SK-N-SH (cell line): ENCODE measurements around the gene CCDC88C. TPM values are rescaled to one million over a fixed set of nuclear protein-coding genes. Genes with fewer than 3 reads are reported as not detected.

Experiments used
- CTCF ChIA-PET: fragments of 300-600, 350-600 bp; formaldehyde crosslinking; extraction: SDS; loops from one replicate; lab custom pipeline; 2021; lab: Yijun Ruan, JAX
- POLR2A ChIA-PET: fragments of 350-600 bp; sonication (Branson Sonifier 250); formaldehyde crosslinking; extraction: SDS; loops from one replicate; lab custom pipeline; 2020; ENCODE audit warnings: antibody characterized with exemption, inconsistent platforms; lab: Yijun Ruan, JAX
- DNase-seq: peaks from one replicate; pipeline ENCODE4 v3.0.0; 2012
- H2AFZ ChIP-seq: fragments of 200-600 bp; sonication (generic); 2 replicates; pipeline ENCODE4 v1.8.1; 2016; ENCODE audit warnings: antibody characterized with exemption, mild to moderate bottlenecking, low read depth
- H3F3A ChIP-seq: fragments of 200-600 bp; sonication (generic); replicated peaks from 2 replicates; pipeline ENCODE3; 2016; ENCODE audit warnings: antibody characterized with exemption, mild to moderate bottlenecking; ENCODE audit not compliant: insufficient read depth
- H3K27ac ChIP-seq, 2 experiments: fragments of 200-500 bp in 1 of 2; fragments of 200-600 bp in 1 of 2; sonication (Bioruptor generic) in 1 of 2; sonication (generic), shearing (Covaris generic) in 1 of 2; 2 replicates each; pipeline versions ENCODE4 v1.5.1 to v1.6.1; 2014 to 2016; ENCODE audit warnings: low read depth in 2 of 2, inconsistent platforms in 1 of 2, low read length in 1 of 2, mild to moderate bottlenecking in 1 of 2, mixed read lengths in 1 of 2
- H3K27me3 ChIP-seq: fragments of 200-600 bp; sonication (generic), shearing (Covaris generic); 2 replicates; pipeline ENCODE4 v1.6.1; 2016; ENCODE audit warnings: mixed run types; ENCODE audit not compliant: insufficient read depth
- H3K36me3 ChIP-seq, 2 experiments: fragments of 200-500 bp in 1 of 2; fragments of 200-600 bp in 1 of 2; sonication (Bioruptor generic) in 1 of 2; sonication (generic) in 1 of 2; replicated peaks in 1 of 2; 2 replicates each; pipeline versions ENCODE3 to v1.5.1; 2014 to 2016; ENCODE audit warnings: low read length in 1 of 2, mild to moderate bottlenecking in 1 of 2; ENCODE audit not compliant: insufficient read depth in 2 of 2, control insufficient read depth in 1 of 2
- H3K4me1 ChIP-seq, 2 experiments: fragments of 200-500 bp in 1 of 2; fragments of 200-600 bp in 1 of 2; sonication (Bioruptor generic) in 1 of 2; sonication (generic), shearing (Covaris generic) in 1 of 2; 2 replicates each; pipeline versions ENCODE4 v1.5.1 to v1.6.1; 2014 to 2016; ENCODE audit warnings: low read depth in 1 of 2, low read length in 1 of 2, mixed run types in 1 of 2; ENCODE audit not compliant: insufficient read depth in 2 of 2, control insufficient read depth in 1 of 2
- H3K4me2 ChIP-seq: fragments of 200-600 bp; sonication (generic), shearing (Covaris generic); 2 replicates; pipeline ENCODE4 v1.6.1; 2017; ENCODE audit warnings: mixed run types
- H3K4me3 ChIP-seq, 2 experiments: fragments of 200-500 bp in 1 of 2; fragments of 200-600 bp in 1 of 2; sonication (Bioruptor generic) in 1 of 2; sonication (generic), shearing (Covaris generic) in 1 of 2; 2 replicates each; pipeline versions ENCODE4 v1.5.1 to v1.8.1; 2014 to 2016; ENCODE audit warnings: low read depth in 2 of 2, inconsistent platforms in 1 of 2, low read length in 1 of 2, mild to moderate bottlenecking in 1 of 2, mixed read lengths in 1 of 2, moderate library complexity in 1 of 2
- H3K79me2 ChIP-seq: fragments of 200-600 bp; sonication (generic); 2 replicates; pipeline ENCODE4 v1.8.1; 2017; ENCODE audit warnings: mild to moderate bottlenecking; ENCODE audit not compliant: insufficient read depth
- H3K9ac ChIP-seq: fragments of 200-600 bp; sonication (generic); 2 replicates; pipeline ENCODE4 v1.6.1; 2017; ENCODE audit warnings: mixed run types
- H3K9me2 ChIP-seq: fragments of 200-600 bp; sonication (generic); 2 replicates; pipeline ENCODE4 v1.6.1; 2017; ENCODE audit warnings: mixed run types
- H3K9me3 ChIP-seq: fragments of 200-600 bp; sonication (generic); 2 replicates; pipeline ENCODE4 v1.6.1; 2017; ENCODE audit warnings: mixed run types, mild to moderate bottlenecking, moderate library complexity
- H4K20me1 ChIP-seq: fragments of 200-600 bp; sonication (generic); 2 replicates; pipeline ENCODE4 v1.6.1; 2017; ENCODE audit warnings: mild to moderate bottlenecking, mixed run types; ENCODE audit not compliant: insufficient read depth
- ELF1 ChIP-seq: IDR thresholded peaks from 2 replicates; pipeline ENCODE4 v1.4.0; 2012
- EP300 ChIP-seq, 2 experiments: IDR thresholded peaks; 2 replicates each; pipeline versions ENCODE4 v1.4.0 to v1.6.1; 2012; ENCODE audit warnings: borderline replicate concordance in 1 of 2, low read depth in 1 of 2, low read length in 1 of 2
- EZH2phosphoT487 ChIP-seq: fragments of 200-600 bp; sonication (generic); IDR thresholded peaks from 2 replicates; pipeline ENCODE4 v1.6.1; 2017; ENCODE audit warnings: low read depth, mixed run types, mild to moderate bottlenecking, antibody characterized with exemption, moderate library complexity, borderline replicate concordance
- FOSL2 ChIP-seq: IDR thresholded peaks from 2 replicates; pipeline ENCODE4 v1.4.0; 2012; ENCODE audit warnings: low read depth, mild to moderate bottlenecking, moderate library complexity, borderline replicate concordance
- FOXJ3 ChIP-seq: sonication (generic); formaldehyde crosslinking; IDR thresholded peaks from 2 replicates; pipeline ENCODE4 v1.5.1; 2020; ENCODE audit warnings: mild to moderate bottlenecking, missing genetic modification reagents
- FOXM1 ChIP-seq: IDR thresholded peaks from 2 replicates; pipeline ENCODE4 v1.4.0; 2012; ENCODE audit warnings: low read depth, mild to moderate bottlenecking
- GABPA ChIP-seq: IDR thresholded peaks from 2 replicates; pipeline ENCODE4 v1.4.0; 2012; ENCODE audit warnings: low read depth, mild to moderate bottlenecking
- IRF3 ChIP-seq: fragments of 150-350 bp; IDR thresholded peaks from 2 replicates; pipeline ENCODE4 v1.6.1; 2016; ENCODE audit warnings: mild to moderate bottlenecking, low read depth, low read length
- MXI1 ChIP-seq: IDR thresholded peaks from 2 replicates; pipeline ENCODE4 v1.6.1; 2012; ENCODE audit warnings: mild to moderate bottlenecking, low read depth, low read length, improper control_type of control experiment
- NFIC ChIP-seq: IDR thresholded peaks from 2 replicates; pipeline ENCODE4 v1.4.0; 2012; ENCODE audit warnings: borderline replicate concordance
- RCOR1 ChIP-seq: fragments of 150-350 bp; IDR thresholded peaks from 2 replicates; pipeline ENCODE4 v1.6.1; 2017; ENCODE audit warnings: antibody characterized with exemption, low read length
- REST ChIP-seq: IDR thresholded peaks from 2 replicates; pipeline ENCODE4 v1.6.1; 2012; ENCODE audit warnings: mild to moderate bottlenecking, low read depth, low read length, moderate library complexity
- RFX5 ChIP-seq: IDR thresholded peaks from 2 replicates; pipeline ENCODE4 v1.6.1; 2012; ENCODE audit warnings: mild to moderate bottlenecking, improper control_type of control experiment, low read length
- SIN3A ChIP-seq: IDR thresholded peaks from 2 replicates; pipeline ENCODE4 v1.6.1; 2012; ENCODE audit warnings: low read depth, mild to moderate bottlenecking, low read length, moderate library complexity, borderline replicate concordance
- TEAD4 ChIP-seq: IDR thresholded peaks from 2 replicates; pipeline ENCODE4 v1.4.0; 2012; ENCODE audit warnings: mild to moderate bottlenecking, borderline replicate concordance; ENCODE audit not compliant: insufficient read depth
- WGBS: methylation state at CpG from one replicate; pipeline ENCODE4 v1.1.6; 2017; ENCODE audit warnings: low lambda C conversion rate; 5-methylcytosine and 5-hydroxymethylcytosine counted together
- polyA plus RNA-seq, 3 experiments: library from polyadenylated mRNA; depleted of rRNA; stranded (reverse); fragments of >200 nt; gene quantifications; 2 replicates each; pipeline ENCODE4 v1.2.3, GENCODE V29; 2012

Gene CCDC88C
- polyA plus RNA-seq, 1 of the 3 experiments (the other 2 are of a cell fraction), result 0.39 TPM

GRCh38 chr14:91254461-91254860, 163.2 kb downstream of the CCDC88C start (continued):
- TF ChIP-seq IRF3 (no peak), RCOR1 (no peak)

- Histone ChIP-seq H3K36me3 (no peaks in the 10 kb centered on the region), H3F3A (no peaks in the 10 kb centered on the region), H3K9me2 (no peaks in the 10 kb centered on the region), H4K20me1 (no peaks in the 10 kb centered on the region), H3K4me2 (peak overlapping the region; percentile 76), H3K4me3 (peak overlapping the region; percentile 55 to 61), H3K4me1 (peaks cover 0 to 87% of the 10 kb centered on the region in 2 experiments; a peak in 2 of 4 replicates), H3K27me3 (no peaks in the 10 kb centered on the region), H3K9ac (no peak overlapping the region), H2AFZ (no peak overlapping the region), H3K79me2 (no peaks in the 10 kb centered on the region), H3K27ac (peak overlapping the region in 1 of 2 experiments; percentile 97; a peak in 2 of 4 replicates), H3K9me3 (no peaks in the 10 kb centered on the region)
- ChIA-PET CTCF (interaction anchor here (0.7 to 6.4 kb wide), 3 partner anchors 31 to 80 kb away, joined by 3 to 61 read pairs (median 20); no protein-coding TSS in a partner anchor), POLR2A (interaction anchor here (1.1 kb wide), 1 partner anchor 31 kb away, joined by 5 read pairs; no protein-coding TSS in a partner anchor)
- no peak for DNase-seq
- 82% methylated on average over 10 of the region's 20 CpGs for WGBS
- TF ChIP-seq EP300 (IDR thresholded peaks at IDR 0.05; ENCODE audit: borderline replicate concordance in 1 of 2, low read depth in 1 of 2, low read length in 1 of 2) (no peak), RCOR1 (no peak), IRF3 (no peak), NFIC (no peak), REST (no peak), SIN3A (no peak), RFX5 (no peak), EZH2phosphoT487 (no peak), ELF1 (no peak), GABPA (no peak), FOXJ3 (no peak), MXI1 (no peak), TEAD4 (no peak), FOXM1 (no peak), FOSL2 (no peak)
Observed at GRCh38 chr14:91253795-91254323, 163.8 kb downstream of the CCDC88C start.
